HG03354 (cell line): ENCODE results near the gene EGFLAM.
A peak's percentile ranks its signal among the peaks of the same experiment; 100 is the strongest.

Source experiments
- ATAC-seq: cut with Tn5 transposase; IDR thresholded peaks from one replicate; pipeline ENCODE4 v1.9.1; 2021; ENCODE audit warnings: mild to moderate bottlenecking; ENCODE audit not compliant: unreplicated experiment, poor library complexity, severe bottlenecking

Gene EGFLAM

DNA sequence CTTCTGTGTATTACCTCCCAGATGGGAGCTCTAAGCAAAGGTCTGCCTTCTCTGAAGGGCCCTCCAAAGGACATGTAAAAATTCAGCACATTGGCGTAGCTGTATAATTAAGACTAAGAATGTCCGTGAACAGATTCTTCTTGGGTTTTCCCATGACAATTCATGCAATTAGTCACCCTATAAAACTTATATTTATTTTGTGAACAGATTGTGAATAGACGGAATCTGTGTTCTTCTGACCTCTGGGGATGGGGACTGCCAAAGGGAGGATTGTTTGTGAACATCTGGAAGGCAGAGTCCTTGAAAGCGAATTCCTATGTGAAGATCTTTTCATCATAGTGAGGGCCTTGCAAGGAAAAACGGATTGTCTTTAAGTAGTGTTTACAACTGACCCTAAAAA is 111.3 kb downstream of the EGFLAM start:
- no peak for ATAC-seq

DNA sequence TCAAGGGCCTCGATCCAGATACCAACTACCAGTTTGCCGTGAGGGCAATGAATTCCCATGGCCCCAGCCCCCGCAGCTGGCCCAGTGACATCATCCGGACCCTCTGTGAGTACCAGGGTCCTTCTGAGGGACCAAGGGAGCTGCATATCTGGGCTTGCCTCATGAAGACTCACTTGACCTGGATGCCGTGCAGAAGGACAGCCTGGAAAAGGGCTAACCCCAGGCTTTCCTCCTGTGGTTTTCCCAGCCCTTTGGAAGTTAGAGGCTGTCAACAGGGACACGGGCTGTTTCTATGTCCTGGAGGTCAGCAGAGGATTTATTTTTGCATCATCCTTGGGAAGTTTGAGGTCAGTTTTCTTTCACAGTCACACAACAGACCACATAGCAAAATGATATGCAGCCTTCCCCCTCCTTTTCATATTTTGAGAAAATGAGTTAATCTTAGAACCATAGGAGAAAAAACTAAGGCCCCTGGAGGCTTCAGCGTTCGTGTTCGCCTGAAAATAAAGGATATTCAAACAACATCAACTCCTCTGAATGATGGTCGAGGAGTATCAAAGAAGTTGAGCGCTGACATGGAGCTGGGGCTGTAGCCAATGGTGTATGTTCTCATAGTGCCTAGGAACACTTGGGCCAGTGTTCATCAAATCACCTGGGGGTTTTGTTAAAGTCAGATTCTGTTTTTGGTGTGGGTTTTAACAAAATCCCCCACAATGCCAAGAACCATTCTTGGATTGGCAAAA is 112.2 kb downstream of the EGFLAM start:
- no peak for ATAC-seq

DNA sequence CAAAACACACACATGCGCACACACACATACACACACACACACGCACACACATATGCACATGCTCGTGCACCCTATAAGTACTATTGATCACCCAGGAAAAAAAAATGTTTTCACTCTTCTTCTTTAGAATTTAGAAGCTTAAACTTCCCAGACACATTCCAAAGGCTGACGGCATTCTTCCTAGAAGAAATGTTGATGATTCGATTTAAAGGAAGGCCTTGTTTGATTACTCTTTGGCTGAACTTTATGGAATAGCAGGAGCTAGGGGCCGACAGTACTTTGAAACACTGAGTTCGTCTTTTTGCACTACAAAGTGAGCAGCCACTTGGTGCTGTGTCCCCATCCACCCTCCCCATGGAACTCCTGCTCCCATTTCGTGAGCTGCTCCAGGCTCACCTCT is 113.2 kb downstream of the EGFLAM start:
- no peak for ATAC-seq

DNA sequence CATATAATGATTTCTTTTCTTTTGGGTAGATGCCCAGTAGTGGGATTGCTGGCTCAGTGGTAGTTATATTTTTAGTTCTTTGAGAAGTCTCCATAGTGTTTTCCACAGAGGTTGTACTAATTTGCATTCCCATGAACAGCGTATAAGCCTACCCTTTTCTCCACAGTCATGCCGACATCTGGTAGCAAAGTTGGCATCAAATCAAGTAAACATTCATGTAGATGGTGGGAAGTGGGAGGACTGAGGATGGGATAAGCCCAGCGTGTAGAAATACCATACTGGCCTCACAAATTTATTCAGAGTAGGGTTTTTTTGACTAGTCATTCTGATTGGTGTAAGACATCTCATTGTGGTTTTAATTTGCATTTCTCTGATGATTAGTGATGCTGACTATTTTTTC is 115.4 kb downstream of the EGFLAM start:
- ATAC-seq: no peak

DNA sequence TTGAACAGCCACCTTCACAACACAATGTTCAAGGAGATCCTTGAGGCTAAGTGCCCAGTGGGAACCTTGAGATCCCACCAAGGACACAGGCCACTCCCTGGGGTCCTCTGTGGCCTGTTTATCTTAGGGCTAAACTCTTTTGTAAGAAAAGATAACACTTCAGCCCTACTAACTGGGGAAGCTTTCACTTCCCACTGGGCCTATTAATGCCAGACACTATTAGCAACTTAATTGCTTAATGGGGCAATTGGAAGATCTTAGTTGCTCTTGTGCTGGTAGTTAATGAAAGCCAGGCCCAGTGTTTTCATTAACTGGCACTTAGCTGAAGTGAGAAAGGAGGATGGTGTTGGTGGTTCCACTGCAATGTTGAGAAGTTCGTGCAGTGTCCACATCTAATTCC is 117.1 kb downstream of the EGFLAM start:
- no peak for ATAC-seq

DNA sequence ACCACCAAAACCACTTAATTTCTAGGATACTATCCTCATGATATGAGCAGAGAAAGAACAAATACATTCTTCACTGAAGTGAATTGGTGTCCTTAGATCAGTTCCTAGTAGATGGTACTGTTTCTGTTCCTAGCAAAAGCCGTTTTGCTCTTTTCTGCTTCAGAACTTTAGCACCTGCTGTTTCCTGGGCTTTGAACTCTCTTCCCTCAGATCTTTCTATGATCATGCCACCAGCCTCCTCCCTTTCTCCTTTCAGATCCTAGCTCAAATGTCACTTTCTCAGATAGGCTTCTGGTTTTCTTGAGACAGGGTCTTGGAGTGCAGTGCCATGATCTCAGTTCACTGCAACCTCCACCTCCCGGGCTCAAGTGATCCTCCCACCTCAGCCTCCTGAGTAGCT is 118.0 kb downstream of the EGFLAM start:
- ATAC-seq: no peak

DNA sequence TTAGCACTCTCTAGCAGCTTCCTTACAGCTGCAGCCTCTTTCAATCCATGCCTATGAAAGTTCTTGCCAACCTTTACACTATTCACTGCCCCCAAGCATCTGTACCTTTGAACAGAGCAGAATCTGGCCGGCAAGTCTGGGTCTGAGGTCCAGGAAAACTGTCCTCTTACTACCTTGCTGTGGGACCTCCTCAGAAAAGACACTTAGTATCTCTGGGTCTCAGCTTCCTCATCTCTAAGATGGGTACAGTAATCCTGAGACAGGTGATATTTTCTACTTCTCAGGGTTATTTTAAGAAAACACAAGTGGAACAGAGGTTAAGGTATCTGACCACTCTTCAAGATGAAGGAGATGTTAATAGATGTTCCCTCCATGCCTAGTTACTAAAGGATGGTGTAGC is 120.2 kb downstream of the EGFLAM start:
- ATAC-seq: no peak

DNA sequence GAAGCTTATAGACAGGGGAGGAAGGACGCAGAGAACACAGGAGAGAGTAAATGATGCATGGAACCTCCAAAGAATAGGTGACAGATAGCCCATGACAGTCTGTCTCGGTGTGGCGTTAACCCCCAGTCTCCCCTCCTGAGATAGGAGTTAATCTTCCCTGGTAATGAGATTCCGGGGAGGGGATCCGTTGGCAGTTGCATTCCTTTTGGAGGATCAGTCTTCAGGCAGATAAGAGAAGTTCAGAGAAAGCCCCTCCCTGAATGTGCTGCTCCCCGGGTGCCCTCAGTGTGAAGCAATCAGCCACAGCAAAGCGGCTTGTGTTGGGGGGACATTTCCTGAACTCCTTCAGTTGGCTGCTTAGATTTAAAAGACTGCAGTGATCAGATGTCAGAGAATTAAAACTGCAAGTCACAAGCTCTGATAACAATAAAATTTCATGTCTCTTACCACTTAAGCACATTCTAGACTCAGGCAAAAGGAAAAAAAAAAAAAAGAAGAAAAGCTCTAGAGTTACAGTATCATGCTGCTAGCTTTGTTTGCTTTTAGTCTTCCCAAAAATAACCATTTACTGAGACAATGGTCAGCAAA is 121.1 kb downstream of the EGFLAM start:
- ATAC-seq: no peak

DNA sequence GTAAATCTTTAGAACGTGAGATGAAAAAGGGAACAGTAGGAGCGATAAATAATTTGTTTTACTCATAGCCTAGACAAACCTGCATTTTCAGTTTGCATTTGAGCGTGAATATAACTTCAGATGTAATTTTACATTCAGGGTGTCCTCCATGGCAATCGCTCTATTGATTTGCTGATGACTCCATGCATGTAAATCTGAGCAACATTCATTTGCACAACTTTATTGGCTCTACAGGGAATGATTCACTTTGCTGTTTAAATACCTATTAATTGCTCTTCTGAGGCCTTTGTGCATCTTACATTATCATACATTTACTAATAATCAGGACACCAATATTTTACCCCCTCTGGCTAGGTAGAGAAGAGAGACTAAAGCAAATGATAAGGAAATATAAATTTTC is 122.2 kb downstream of the EGFLAM start:
- ATAC-seq: no peak

DNA sequence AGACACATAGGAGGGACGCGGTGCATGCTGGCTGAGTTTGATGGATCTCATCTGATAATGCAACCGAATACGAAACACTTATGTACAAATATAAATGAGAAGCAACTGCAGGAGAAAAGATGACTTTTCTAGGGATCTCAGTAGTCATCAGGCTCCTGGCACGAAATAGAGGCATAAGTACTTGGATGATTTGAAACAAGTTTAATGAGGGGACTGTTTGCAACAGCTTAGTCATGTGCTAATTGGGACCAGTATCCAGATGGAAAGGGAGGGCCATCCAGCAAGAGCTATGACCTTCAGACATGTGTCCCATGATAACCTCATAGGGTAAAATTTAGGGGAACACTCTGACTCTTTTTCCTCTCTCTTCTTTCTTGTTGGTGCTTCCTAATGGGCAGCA is 123.0 kb downstream of the EGFLAM start:
- ATAC-seq: no peak

DNA sequence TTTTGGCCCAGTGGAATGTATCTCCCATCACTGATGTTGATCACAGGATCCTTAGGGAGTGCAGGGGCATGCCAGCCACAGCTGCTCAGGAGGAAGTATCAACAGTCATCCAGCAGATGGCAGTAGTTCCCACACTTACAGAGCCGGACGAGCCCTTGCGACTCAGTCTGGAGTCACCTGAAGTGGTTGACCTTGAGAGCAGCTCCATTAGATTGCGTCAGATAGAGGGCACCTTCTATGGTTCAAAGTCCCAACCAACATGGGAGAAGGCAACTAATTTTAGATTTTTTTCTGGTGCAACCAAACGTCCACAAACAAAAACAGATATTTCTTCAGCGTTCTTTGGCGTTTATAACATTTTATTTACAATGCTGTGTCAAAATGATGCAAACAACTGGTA is 124.5 kb downstream of the EGFLAM start:
- ATAC-seq: peak; percentile 98

DNA sequence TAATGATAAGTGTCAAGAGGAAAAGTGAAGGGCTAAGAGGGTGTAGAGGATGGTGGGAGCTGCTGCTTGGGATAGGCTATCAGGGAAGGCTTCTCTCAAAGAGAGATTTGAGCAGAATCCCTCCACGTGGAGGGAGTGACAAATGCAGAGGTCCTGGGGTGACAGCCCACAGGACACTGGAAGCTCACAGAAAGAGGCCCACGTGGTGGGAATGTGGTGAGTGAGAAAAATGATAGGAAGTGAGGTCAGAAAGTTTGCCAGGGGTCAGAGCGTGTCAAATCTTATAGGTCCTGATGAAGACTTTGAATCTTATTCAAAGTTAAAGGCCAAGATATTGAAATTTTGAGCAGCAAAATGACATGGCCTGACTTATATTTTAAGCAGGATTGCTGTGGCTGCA is 125.3 kb downstream of the EGFLAM start:
- no peak for ATAC-seq

DNA sequence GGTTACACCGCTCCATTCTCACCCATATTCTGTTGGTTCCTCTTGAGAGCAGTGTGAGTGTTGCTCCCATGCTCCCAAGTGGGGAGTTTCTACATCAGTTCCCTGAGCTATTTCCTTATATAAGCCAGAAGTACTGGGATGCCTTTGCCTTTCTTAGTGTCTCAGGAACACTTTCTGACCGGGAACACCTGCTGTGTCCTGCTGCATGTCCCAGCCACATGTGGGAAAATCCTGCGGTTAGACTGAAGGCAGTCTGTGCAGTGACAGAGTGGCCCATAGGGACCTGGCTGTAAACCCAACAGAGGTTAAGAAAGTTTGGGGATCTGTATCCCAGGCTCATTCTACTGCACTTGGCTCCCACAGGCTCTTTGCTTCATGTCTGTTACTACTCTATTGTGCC is 126.0 kb downstream of the EGFLAM start:
- ATAC-seq: no peak

DNA sequence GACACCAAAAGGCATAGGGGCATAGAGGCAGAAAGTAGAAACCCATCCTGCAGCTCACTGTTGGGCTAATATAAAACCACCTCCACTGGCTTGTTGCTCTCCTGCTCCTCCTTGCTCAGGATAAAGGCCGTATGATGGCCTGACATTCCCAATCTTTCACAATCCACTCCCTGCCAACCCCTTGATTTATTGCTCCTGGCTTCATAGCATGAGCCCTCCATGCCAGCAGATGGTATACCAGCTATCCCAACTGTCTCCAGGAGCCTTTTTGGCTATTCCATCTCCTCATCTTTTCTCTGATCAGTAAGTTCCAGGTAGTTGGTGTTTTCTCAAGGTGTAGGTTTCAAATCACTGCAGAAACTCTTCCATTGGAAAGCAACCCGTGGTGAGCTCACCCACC is 128.8 kb downstream of the EGFLAM start:
- no peak for ATAC-seq

DNA sequence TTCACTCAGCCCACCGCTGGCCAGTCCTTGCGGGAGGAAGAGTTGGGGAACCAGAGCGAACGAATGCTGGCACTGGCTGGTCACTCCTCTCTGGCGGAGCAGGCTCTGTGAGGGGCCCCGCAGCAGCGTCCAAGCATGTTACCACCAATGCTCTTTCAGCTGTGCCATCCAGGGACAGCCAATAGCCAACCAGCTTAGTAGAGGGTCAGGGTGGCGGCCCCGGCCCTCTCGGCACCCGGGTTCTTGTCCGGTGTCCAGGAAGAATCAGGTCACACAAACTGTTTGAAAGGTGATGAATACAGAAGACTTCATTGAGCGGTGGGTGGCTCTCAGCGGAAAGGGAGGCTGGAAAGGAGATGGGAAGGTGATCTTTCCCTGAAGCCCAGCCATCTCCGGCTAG is 135.3 kb downstream of the EGFLAM start:
- ATAC-seq: no peak

DNA sequence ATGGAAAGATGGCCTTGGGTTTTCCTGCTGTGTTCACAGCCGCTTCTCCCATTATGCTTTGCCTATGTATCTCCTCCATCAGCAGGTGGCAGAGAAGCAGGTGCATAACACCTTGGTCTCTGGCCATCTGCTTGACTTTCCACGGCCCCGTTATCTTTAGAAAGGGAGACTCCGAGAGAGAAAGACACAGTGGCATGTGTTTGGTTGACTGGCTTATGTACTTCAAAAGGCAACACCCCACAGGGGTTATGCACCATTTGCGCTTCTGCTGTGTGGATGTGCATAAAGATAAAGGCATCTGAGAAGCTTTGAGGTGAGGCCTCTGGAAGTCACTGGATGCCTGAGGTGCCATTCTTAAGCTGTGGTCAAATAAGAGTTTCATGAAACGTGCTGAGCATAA is 138.4 kb downstream of the EGFLAM start:
- ATAC-seq: no peak

DNA sequence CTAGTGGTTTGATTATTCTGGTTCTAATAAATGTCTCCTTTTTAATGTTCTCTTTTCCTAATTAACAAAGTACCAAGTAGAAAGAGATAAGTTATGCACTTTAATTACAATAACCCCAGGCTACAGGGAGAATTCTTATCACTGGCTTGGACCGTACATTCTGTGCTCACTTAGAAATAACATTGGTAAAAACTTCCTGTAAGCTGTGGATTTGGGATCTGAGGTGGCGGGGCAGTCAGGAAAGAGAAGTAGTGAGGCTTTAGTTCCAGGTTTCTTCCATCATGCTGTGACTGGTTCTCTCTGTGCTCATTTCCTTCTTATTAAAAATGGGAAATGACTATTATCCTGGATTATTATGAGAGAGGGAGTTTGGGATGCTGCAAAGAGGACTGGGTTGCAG is 142.0 kb downstream of the EGFLAM start:
- ATAC-seq: no peak

DNA sequence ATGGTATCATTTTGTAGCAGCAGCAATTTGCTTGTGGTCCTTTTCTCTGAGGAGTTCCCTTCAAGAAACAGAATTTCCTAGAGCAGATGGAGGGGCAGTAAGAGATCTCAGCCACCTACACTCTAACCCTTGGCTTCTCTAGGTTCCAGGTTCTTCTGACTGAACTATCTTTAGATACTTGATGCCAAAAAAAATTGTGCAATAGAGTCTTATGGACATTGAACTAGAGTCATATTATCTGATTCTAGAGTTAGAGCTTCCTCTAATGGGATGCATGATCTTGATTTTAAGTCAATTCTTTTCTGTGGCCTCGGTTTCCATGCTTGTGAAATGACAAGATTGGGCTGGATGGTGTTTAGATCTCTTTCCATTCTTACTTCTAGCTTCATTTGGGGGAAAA is 142.8 kb downstream of the EGFLAM start:
- no peak for ATAC-seq

DNA sequence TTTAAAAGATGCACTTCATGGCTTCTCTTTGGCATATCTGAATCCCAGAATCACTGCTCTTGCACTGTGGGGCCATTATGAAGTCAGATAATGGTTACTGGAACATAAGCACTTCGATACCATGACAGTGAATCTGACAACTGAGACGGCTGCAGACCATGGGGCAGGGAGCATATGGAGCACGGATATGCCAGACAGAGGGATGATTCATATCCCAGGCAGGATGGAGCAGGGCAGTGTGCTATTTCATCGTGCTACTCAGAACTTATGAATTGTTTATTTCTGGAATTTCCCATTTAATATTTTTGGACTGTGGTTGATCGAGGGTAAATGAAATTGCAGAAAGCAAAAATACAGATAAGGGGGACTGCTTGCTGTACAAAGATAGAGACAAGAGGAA is 145.0 kb downstream of the EGFLAM start:
- no peak for ATAC-seq

DNA sequence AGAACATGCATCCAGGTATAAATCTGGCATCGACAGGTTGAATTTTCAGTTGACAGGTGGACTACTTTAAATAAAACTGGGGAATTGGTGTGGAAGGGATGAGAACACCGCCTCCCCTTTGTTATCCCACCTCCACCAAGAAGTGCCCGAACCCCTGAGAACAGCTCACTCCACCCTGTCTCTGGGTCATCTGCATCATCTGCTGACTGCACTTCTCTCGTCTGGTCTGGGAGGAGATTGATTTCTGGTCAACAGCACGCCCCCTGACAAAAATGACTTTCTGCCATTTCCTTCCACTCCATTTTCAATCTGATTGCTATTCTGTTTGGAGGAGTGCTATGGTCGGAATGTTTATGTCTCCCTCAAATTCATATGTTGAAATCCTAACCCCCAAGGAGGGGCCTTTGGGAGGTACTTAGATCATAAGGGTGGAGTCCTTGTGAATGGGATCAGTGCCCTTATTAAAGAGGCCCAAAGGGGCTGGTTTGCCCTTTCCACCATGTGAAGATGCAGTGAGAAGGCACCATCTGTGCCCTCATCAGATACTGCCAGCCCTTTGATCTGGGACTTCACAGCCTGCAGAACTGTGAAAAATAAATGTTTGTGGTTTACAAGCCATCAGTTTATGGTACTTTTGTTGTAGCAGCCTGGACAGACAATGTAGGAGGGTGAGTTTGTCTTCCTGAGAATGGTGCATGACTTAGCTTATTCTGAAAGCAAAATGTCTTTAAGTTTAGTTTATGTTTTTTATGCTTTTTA is 145.7 kb downstream of the EGFLAM start:
- ATAC-seq: no peak

DNA sequence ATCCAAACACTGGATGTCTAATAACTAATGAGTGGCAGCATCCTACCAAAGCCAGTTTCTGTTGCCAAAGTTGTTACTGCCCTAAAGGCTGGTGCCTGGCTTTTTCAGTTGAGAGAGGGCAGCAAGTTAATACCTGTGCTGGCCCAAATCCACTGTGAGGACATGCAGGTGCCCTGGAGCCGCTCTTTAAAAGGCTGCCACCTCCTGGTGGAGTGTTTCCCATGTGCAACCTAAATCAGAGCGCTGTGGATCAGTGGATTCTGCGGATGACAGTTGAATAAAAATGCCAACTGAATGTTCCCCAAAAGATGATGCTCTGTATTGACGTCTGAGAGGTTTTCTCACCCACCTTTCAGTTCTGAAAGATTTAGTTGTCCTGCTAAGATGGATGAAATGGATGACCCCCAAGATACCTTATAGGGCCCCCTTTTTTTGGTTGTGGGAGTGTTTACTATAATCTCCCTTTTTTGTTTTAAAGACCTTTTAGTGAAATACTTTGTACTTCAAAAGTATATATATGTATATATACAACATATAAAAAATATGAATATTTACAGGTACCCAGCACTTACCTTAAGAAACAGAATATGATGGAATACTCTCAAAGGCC is 146.4 kb downstream of the EGFLAM start:
- ATAC-seq: no peak
